ENCODE measurements around the gene TDRD12.

DNA sequence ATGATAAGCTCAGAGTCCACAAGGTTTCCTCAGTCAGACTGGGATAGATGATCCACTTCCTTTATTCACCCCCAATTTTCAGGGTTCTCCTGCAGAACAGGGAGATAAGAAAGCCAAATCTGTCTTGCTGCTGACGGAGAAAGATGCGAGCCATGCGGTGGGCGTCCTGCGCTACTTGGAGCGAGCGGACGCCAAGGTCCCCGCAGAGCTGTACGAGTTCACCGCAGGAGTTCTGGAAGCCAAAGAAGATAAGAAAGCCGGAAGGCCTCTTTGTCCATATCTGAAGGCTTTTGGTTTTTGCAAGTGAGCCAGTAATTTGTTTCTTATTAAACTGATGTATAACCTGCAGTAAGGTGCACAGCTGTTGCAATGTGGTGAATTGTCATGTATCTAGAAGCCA lies 83.3 kb downstream of the TDRD12 start:
- TF ChIP-seq, protein P1, sequence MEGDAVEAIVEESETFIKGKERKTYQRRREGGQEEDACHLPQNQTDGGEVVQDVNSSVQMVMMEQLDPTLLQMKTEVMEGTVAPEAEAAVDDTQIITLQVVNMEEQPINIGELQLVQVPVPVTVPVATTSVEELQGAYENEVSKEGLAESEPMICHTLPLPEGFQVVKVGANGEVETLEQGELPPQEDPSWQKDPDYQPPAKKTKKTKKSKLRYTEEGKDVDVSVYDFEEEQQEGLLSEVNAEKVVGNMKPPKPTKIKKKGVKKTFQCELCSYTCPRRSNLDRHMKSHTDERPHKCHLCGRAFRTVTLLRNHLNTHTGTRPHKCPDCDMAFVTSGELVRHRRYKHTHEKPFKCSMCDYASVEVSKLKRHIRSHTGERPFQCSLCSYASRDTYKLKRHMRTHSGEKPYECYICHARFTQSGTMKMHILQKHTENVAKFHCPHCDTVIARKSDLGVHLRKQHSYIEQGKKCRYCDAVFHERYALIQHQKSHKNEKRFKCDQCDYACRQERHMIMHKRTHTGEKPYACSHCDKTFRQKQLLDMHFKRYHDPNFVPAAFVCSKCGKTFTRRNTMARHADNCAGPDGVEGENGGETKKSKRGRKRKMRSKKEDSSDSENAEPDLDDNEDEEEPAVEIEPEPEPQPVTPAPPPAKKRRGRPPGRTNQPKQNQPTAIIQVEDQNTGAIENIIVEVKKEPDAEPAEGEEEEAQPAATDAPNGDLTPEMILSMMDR (IDR thresholded peaks at IDR 0.05): no peak
- TF ChIP-seq, protein P2, sequence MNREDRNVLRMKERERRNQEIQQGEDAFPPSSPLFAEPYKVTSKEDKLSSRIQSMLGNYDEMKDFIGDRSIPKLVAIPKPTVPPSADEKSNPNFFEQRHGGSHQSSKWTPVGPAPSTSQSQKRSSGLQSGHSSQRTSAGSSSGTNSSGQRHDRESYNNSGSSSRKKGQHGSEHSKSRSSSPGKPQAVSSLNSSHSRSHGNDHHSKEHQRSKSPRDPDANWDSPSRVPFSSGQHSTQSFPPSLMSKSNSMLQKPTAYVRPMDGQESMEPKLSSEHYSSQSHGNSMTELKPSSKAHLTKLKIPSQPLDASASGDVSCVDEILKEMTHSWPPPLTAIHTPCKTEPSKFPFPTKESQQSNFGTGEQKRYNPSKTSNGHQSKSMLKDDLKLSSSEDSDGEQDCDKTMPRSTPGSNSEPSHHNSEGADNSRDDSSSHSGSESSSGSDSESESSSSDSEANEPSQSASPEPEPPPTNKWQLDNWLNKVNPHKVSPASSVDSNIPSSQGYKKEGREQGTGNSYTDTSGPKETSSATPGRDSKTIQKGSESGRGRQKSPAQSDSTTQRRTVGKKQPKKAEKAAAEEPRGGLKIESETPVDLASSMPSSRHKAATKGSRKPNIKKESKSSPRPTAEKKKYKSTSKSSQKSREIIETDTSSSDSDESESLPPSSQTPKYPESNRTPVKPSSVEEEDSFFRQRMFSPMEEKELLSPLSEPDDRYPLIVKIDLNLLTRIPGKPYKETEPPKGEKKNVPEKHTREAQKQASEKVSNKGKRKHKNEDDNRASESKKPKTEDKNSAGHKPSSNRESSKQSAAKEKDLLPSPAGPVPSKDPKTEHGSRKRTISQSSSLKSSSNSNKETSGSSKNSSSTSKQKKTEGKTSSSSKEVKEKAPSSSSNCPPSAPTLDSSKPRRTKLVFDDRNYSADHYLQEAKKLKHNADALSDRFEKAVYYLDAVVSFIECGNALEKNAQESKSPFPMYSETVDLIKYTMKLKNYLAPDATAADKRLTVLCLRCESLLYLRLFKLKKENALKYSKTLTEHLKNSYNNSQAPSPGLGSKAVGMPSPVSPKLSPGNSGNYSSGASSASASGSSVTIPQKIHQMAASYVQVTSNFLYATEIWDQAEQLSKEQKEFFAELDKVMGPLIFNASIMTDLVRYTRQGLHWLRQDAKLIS (CRISPR knock-in tag; IDR thresholded peaks at IDR 0.05; ENCODE audit: borderline replicate concordance): no peak
- no peak for TF ChIP-seq TCF7 (CRISPR knock-in tag; IDR thresholded peaks at IDR 0.05; ENCODE audit: low read depth)
- TF ChIP-seq, protein P3, sequence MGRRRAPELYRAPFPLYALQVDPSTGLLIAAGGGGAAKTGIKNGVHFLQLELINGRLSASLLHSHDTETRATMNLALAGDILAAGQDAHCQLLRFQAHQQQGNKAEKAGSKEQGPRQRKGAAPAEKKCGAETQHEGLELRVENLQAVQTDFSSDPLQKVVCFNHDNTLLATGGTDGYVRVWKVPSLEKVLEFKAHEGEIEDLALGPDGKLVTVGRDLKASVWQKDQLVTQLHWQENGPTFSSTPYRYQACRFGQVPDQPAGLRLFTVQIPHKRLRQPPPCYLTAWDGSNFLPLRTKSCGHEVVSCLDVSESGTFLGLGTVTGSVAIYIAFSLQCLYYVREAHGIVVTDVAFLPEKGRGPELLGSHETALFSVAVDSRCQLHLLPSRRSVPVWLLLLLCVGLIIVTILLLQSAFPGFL (CRISPR knock-in tag; IDR thresholded peaks at IDR 0.05; ENCODE audit: borderline replicate concordance): no peak
